ENCODE measurements around the gene CDH5. TPM values are rescaled to one million over a fixed set of nuclear protein-coding genes. Genes with fewer than 3 reads are reported as not detected.

Gene CDH5
- total RNA-seq, 2 donors from 2014 or later: 21.1 to 40.0 TPM

GRCh38 chr16:66372078-66372897, 5.8 kb downstream of the CDH5 start:
- Histone ChIP-seq H3K4me3 (no peak overlapping the region), H3K27ac (no peak overlapping the region), H3K36me3 (no peaks in the 10 kb centered on the region), H3K9me3 (no peaks in the 10 kb centered on the region), H3K4me1 (ENCODE audit: control insufficient read depth in 1 of 2, low read depth in 2 of 2) (no peaks in the 10 kb centered on the region), H3K27me3 (replicated peaks; ENCODE audit: insufficient read depth) (no peaks in the 10 kb centered on the region)
- ATAC-seq (ENCODE audit: insufficient number of reproducible peaks, low FRiP score, low read depth) (no peak), DNase-seq (ENCODE audit: low spot score) (no peak)
- TF ChIP-seq CTCF (IDR thresholded peaks at IDR 0.05): no peak

GRCh38 chr16:66372898-66373155, 6.3 kb downstream of the CDH5 start:
- ATAC-seq (ENCODE audit: insufficient number of reproducible peaks, low FRiP score, low read depth) (no peak), DNase-seq (ENCODE audit: low spot score) (no peak)
- Histone ChIP-seq H3K27ac (no peak overlapping the region), H3K4me1 (ENCODE audit: control insufficient read depth in 1 of 2, low read depth in 2 of 2) (no peaks in the 10 kb centered on the region), H3K27me3 (replicated peaks; ENCODE audit: insufficient read depth) (no peaks in the 10 kb centered on the region), H3K36me3 (no peaks in the 10 kb centered on the region), H3K9me3 (no peaks in the 10 kb centered on the region), H3K4me3 (no peak overlapping the region)
- no peak for TF ChIP-seq CTCF (IDR thresholded peaks at IDR 0.05)

GRCh38 chr16:66373667-66374066, 7.2 kb downstream of the CDH5 start:
- no peak for DNase-seq (ENCODE audit: low spot score)

GRCh38 chr16:66374176-66374575, 7.7 kb downstream of the CDH5 start:
- H3K4me1 ChIP-seq (ENCODE audit: control insufficient read depth in 1 of 2, low read depth in 2 of 2): no peaks in the 10 kb centered on the region

More at GRCh38 chr16:66373667-66374066, 7.2 kb downstream of the CDH5 start:
- no peaks in the 10 kb centered on the region for H3K27me3 ChIP-seq (replicated peaks; ENCODE audit: insufficient read depth)
- no peak overlapping the region for H3K27ac ChIP-seq
- H3K4me1 ChIP-seq (ENCODE audit: control insufficient read depth in 1 of 2, low read depth in 2 of 2): no peaks in the 10 kb centered on the region
- no peak overlapping the region for H3K4me3 ChIP-seq
- TF ChIP-seq CTCF (IDR thresholded peaks at IDR 0.05): no peak
- no peaks in the 10 kb centered on the region for H3K36me3 ChIP-seq
- ATAC-seq (ENCODE audit: insufficient number of reproducible peaks, low FRiP score, low read depth): no peak
- H3K9me3 ChIP-seq: no peaks in the 10 kb centered on the region

GRCh38 chr16:66375451-66375850, 9.0 kb downstream of the CDH5 start:
- H3K4me1 ChIP-seq (ENCODE audit: control insufficient read depth in 1 of 2, low read depth in 2 of 2): no peaks in the 10 kb centered on the region
- H3K36me3 ChIP-seq: no peaks in the 10 kb centered on the region
- no peak for TF ChIP-seq CTCF (IDR thresholded peaks at IDR 0.05)
- H3K4me3 ChIP-seq: no peak overlapping the region
- no peaks in the 10 kb centered on the region for H3K9me3 ChIP-seq
- no peak overlapping the region for H3K27ac ChIP-seq
- no peaks in the 10 kb centered on the region for H3K27me3 ChIP-seq (replicated peaks; ENCODE audit: insufficient read depth)
- ATAC-seq (ENCODE audit: insufficient number of reproducible peaks, low FRiP score, low read depth) (no peak), DNase-seq (ENCODE audit: low spot score) (no peak)

More at GRCh38 chr16:66374176-66374575, 7.7 kb downstream of the CDH5 start:
- Histone ChIP-seq H3K9me3 (no peaks in the 10 kb centered on the region), H3K36me3 (no peaks in the 10 kb centered on the region), H3K27ac (no peak overlapping the region), H3K4me3 (no peak overlapping the region), H3K27me3 (replicated peaks; ENCODE audit: insufficient read depth) (no peaks in the 10 kb centered on the region)
- ATAC-seq (ENCODE audit: insufficient number of reproducible peaks, low FRiP score, low read depth) (no peak), DNase-seq (ENCODE audit: low spot score) (no peak)
- no peak for TF ChIP-seq CTCF (IDR thresholded peaks at IDR 0.05)
